Middle frontal gyrus (tissue), 1 donor: ENCODE results near the gene RHOC.
"Not testable (repeated sequence)": the region's sequence is repeated elsewhere in the genome, so short reads cannot be mapped to it uniquely, and the experiment has no call there.

ENCODE experiments used
- DNase-seq: peaks from one replicate; pipeline ENCODE4 v3.0.0-alpha.2; 2015; ENCODE audit warnings: low spot score; ENCODE audit errors: extremely low spot score

The RHOC gene

DNA sequence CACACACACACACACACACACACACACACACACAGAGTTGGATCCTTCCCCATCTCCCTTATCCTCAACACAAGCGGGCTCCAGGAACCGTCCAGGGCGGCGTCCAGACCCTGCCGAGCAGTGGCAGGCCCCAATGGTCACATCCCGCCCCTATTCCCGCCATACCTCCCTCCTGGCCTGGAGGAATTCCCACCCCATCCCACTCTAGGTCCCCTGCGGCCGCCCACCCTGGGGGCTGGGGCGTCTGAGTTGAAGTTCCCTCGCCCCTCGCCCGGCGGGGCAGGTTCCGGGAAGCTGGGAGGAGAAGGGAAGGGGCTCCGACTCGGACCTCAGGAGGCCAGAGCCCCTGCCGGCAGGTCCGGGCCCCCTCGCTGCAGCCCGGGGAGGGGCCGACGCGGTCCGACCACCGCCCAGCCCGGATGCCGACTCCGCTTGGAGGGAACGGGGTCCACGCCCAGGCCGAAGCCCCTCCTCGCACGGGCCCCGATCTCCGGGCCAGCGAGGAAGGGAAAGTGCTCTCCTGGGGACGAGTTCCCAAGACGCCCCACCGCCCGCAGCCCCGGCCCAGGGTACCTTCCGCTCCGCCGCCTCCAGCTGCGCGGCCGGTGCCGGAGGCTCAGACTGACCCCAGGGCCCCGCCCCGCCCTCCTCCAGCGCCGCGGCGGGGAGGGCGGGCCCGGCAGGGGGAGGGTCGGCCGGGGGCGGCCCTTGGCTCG lies at the start of gene RHOC:
Gene RHOC (minus strand): TSS at position 623 of the 716 bp plus-strand sequence. CDS start 3,328 bp downstream, outside the sequence.
- no peak for DNase-seq

DNA sequence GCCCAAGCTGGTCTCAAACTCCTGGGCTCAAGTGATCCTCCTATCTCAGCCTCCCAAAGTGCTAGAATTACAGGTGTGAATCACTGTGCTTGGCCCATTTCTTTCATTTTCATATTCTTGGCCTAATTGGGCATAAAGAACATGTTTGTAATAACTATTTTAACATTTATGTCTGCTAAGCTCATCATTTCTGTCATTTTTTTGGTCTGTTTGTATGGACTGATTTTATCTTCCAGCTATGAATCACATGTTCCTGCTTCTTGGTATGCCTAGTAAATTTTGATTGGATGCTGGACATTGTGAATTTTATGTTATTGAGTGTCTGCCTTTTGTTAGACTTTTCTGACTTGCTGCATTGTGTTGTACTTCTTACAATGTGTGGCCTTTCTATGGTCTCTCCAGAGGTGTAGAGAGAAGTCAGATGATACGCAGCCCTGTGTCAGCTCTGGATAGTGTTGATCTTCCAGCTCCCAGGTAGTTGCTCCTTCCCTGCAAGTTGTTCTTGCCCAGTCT lies 47.2 kb upstream of the RHOC start:
- DNase-seq = no peak

DNA sequence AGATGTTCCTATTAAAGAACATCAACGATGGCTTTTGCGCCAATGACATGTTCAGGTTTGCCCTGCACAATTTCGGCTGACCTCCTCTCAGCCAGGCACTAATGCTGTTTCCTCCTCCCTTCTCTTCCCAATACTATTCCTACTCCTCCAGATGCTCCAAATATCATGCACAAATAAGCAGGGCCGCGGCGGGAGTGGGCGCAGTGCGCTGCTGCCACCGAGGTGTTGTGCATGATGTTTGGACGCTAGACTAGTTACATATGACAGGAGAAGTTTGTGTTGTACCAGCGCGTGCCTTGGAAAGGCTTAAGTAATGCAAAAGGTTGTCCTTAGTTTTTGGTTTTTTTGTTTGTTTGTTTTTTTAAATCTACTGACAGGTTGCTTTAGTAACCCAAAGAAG lies 41.5 kb upstream of the RHOC start:
- no peak for DNase-seq

DNA sequence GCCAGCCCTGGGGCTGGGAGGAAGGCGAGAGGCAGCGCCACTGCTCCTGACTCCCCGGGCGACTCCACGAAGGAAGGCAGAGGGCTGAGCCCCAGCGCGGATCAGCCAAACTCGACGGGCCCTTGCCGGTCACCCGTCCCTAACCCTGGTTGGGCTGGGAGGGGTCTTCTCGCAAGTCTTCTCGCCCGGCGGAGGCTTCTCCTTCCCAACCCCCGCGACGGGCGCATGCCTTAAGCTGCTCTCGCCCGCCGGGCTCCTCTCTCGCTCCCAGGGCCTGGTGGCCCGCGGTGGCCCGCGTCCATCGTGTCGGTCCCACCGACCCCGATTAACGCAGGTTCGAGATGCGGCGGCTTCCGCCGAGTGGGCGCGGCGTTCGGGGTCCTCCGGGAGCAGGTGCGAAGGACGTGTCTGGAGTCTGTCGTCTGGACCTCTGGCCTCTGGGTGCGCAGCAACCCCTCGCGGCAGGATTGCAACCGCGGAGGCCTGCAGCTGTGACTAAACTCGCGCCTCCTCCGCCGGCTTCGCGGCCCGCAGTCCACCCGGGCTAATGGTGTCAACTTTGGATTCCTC lies 37.2 kb upstream of the RHOC start:
- no peak for DNase-seq

DNA sequence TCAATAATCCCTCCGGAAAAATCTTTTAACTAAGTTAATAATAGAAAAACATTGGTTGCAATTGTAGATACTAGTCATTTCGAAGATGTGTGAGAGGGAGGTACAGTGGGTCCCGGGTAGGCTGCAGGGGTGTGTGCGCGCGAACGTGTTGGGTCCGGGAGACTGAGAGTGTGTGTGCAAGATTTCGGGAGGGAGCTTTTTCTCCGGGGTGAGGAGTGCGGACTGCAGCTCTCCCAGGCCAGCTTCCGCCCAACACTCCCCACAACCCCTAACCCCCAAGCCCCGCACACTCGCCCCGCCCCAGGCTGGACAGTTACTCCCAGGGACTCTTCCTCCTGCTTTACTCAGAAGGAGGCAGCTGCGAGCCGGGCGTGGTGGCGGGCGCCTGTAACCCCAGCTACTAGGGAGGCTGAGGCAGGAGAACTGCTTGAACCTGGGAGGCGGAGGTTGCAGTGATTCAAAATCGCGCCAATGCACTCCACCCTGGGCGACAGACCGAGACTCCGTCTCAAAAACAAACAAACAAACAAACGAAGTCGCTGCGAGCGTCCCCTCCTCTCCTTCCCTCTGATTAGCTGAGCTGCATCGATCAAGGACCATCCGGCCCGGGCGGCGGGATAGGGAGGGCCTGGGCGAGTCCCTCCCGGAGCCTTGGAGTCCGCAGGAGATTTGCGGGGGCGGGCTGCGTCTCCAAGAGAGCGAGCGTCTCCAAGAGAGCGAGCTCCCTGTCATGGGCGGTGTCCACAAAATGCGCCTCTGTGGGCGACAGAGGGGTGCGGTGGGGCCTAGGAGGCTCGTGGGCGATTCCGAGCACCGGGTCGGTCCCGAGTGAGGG lies 36.5 kb upstream of the RHOC start:
- no peak for DNase-seq

DNA sequence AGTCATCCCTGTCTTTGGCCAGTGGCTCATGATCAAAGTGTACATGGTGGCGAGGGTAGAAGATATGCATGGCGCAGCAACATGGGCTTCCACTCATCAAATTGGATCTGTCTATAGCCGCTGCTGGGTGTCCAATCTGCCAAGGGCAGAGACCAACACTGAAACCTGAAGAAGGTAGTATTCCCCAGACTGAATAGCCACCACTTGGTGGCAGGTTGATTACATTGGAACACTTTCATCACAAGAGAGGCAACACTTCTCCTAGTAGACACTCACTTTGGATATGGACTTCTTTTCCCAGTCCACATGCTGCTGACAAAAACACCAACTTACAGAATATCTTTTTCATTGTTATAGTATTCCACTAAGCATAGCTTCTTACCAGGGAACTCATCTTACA lies 30.6 kb upstream of the RHOC start:
- DNase-seq = no peak

DNA sequence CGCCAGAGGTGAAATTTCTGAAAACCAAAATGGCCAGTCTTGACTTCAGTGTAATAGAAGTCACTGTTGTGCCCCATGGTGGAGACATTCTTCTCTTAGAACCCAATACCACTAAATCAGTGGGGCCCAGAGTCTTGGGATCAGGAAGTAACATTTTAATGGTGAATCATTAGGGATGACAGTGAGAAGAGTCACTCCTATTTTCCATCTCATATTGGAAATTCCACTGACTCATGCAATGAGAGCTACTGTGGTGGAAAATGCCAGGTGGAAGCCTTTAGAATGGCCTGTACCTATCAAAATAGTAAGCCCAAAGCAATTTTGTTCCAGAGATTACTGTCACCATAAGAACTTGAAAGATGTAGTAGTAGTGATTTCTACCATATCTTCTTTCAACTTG lies 28.8 kb upstream of the RHOC start:
- no peak for DNase-seq

DNA sequence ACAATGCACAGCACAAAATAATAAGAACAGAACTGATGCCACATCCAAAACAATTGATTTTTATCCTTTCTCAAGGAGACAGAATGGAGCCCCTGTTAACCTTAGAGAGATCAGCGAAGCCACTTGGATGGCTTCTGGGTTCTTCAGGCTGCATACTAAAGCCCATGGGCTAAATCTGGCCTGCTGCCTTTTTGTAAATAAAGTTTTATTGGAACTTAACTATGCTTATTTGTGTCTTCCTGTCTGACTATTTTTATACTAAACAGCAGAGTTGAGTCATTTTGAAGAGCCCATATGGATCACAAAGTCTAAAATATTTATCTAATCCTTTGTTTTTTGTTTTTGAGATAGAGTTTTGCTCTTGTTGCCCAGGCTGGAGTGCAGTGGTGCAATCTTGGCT lies 24.5 kb upstream of the RHOC start:
- DNase-seq = no peak

DNA sequence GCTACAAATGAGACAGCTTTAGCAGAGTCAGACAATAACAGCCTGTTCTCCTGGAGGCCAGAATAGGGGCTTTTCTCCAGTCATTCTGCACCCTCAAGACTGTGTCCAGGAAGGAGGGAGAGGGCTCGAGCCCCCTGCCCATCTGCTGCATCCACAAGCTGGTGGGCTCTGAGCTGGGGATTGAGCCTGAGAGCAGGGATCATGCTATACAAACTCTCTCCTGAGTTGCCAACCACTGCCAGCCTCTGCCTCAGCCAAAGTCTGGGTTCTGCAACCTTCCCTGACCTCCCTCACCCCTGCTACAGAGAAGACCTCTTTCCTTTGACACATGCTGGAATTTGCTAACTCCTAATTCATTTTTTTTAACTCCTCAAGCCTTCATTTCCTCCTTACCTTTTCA lies 23.0 kb upstream of the RHOC start:
- no peak for DNase-seq

DNA sequence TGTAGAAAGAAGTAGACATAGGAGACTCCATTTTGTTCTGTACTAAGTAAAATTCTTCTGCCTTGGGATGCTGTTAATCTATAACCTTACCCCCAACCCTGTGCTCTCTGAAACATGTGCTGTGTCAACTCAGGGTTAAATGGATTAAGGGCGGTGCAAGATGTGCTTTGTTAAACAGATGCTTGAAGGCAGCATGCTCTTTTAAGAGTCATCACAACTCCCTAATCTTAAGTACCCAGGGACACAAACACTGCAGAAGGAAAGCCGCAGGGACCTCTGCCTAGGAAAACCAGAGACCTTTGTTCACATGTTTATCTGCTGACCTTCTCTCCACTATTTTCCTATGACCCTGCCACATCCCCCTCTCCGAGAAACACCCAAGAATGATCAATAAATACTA lies 22.1 kb upstream of the RHOC start:
- not testable (repeated sequence) for DNase-seq

DNA sequence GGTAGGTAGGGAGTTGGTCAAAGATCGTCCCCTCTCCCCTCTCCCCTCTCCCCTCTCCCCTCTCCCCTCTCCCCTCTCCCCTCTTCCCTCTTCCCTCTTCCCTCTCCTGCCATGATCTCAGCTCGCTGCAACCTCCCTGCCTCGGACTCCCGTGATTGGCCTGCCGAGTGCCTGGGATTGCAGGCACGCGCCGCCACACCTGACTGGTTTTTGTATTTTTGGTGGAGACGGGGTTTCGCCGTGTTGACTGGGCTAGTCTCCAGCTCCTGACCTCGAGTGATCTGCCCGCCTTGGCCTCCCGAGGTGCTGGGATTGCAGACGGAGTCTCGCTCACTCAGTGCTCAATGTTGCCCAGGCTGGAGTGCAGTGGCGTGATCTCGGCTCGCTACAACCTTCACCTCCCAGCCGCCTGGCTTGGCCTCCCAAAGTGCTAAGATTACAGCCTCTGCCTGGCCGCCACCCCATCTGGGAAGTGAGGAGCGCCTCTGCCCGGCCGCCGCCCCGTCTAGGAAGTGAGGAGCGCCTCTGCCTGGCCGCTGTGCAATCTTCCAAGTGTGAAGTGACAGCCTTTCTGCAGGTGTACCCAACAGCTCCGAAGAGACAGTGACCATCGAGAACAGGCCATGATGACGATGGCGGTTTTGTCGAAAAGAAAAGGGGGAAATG lies 21.5 kb upstream of the RHOC start:
- DNase-seq = not testable (repeated sequence)

DNA sequence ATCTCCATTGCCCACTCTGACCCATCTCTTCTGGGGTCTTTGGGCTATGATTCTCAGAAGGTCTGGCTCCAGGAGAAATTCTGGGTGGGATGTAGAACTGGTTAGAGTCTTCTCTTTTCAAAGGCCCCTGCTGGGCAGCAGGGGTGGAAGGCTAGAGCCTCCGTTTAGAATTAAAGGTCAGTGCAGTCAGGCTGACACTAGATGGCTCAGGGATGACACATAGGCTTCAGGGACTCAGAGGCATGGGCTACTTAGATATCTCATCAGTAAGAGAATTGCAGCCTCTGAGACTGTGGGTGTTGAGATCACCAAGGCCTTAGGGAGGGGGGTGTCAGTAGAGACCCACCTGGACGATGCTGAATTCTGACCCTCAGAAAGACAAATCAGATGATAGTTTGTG lies 20.8 kb upstream of the RHOC start:
- DNase-seq = no peak

DNA sequence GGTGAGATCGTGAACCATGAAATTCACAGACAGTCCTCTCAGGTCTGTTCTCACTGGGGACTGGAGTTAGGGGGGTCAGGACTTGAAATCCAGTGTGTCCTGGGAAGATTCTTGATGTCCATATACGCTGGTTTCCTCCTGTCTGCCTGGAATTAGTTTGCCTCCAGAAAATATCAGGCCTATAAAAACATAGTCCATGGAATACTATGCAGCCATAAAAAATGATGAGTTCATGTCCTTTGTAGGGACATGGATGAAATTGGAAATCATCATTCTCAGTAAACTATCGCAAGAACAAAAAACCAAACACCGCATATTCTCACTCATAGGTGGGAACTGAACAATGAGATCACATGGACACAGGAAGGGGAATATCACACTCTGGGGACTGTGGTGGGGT lies 17.3 kb upstream of the RHOC start:
- DNase-seq = not testable (repeated sequence)

DNA sequence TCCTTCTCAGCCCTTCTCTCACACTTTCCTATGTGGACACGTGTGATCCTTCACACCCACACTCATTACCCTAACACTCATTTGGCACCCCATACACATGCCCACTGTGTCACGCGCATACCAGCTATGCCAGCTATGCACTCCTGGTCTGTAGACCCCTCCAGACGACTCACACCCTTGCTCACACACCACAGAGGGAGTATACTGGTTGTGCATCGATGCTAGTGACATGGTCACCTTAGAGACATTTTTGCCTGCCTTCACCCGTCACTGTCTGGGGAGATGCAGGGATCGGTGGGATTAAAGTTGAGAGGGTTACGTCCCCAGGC lies 16.5 kb upstream of the RHOC start:
- DNase-seq = no peak

DNA sequence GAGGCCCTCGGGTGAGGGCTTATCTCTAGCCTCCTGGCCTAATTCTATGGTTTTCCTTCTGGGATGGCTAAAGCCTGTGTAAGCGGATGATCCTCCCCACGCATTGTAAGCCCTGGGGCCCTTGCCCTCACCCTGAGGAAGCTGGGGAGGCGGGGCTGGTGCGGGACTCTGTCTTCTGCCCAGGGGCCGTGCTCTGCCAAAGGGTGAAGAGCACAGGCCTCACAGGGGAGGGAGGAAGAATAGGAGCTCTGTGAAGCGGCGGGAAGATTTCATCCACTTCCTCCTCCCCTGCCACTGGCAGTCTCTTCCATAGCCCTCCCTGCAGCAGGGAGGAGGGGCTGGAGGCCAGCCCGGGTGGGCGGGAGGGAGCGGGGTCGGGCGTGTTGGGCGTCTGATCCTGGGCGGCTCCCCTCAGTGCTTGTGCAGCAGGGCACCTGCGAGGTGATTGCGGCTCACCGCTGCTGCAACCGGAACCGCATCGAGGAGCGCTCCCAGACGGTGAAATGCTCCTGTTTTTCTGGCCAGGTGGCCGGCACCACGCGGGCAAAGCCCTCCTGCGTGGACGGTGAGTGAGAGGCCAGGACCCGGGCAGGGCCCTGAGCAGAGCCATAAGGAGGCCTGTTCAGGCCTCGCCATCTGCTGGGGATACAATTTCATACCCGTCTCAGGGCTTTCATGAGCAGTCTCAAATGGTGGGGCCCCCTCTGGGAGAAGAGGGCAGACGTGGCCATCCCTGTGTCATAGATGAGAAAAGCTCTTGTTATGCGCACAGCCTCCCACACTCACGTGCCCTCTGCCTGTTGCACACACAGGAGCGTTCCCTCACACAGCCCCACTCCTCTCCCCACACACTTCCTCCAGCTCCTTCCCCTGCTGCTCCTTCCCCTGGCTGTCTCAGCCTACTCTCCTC lies 15.9 kb upstream of the RHOC start:
- no peak for DNase-seq

DNA sequence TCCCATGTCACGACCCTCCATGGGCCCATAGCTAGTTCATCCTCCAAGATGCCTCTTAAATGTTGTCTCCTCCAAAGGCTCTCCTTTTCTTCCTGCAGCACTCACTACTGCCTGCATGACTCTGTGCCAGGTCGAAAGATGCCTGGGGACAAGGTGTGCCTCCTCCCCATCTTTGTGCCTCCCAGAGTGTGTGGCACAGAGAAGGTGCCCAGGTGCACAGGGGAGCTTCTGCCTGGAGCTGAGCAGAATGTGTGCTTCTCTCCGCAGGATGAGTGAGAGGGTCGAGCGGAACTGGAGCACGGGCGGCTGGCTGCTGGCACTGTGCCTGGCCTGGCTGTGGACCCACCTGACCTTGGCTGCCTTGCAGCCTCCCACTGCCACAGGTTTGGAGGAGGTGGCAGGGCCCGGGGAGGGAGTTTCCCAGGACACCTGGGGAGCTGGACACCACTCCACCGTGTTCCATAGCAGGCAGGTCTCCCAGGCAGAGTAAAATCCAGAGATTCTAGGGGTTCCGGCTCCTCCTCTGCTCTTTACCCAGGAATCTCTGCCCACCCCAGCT lies 15.1 kb upstream of the RHOC start:
- no peak for DNase-seq

DNA sequence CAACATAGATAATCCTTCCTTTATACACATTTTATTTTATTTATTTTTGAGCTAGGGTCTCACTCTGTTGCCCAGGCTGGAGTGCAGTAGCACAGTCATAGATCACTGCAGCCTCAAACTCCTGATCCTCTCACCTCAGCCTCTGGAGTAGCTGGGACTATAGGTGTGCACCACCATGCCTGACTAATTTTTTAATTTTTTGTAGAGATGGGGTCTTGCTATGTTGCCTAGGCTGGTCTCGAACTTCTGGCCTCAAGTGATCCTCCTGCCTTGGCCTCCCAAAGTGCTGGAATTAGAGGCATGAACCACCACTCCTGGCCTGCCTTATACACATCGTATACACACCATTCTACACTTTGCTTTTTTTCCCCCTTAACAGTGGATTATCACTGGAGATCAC lies 14.4 kb upstream of the RHOC start:
- not testable (repeated sequence) for DNase-seq

DNA sequence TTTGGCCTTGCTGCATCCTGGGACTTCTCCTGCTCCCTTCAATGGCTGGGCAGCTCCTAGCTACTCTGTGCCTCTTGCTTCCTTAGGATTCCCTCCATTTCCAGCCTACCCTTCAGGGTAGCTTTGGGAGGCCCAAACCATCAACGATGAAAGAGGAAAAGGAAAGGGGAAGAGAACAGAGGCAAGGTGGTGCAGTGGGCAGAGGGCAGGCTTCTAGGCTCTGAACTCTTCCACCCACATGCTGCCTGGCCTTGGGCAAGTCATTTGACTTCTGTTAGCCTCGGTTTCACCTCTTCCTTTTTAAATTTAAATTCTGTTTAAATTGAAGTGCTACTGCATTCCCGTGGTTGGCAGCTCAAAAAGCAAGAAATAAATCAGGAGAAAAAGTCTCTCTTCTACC lies 13.9 kb upstream of the RHOC start:
- DNase-seq = no peak

DNA sequence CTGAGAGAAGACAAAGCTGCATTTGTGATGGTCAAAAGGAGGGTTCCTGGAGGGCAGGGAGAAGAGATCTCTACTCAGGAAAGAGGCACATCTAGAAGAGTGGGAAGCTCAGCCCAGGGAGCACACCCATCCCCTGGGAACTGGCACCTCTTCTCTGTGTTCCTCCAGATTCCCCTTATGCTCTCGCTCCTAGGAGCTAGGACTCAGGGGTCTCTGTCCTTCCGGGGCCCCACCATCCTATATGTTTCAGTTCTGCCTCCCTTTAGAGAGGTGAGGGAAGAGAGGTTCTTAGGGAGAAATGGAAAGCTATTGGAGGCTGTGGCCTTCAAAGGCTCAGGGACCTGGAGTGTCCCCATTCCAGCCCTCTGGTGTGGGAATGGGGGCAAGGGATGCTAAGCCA lies 12.8 kb upstream of the RHOC start:
- no peak for DNase-seq

DNA sequence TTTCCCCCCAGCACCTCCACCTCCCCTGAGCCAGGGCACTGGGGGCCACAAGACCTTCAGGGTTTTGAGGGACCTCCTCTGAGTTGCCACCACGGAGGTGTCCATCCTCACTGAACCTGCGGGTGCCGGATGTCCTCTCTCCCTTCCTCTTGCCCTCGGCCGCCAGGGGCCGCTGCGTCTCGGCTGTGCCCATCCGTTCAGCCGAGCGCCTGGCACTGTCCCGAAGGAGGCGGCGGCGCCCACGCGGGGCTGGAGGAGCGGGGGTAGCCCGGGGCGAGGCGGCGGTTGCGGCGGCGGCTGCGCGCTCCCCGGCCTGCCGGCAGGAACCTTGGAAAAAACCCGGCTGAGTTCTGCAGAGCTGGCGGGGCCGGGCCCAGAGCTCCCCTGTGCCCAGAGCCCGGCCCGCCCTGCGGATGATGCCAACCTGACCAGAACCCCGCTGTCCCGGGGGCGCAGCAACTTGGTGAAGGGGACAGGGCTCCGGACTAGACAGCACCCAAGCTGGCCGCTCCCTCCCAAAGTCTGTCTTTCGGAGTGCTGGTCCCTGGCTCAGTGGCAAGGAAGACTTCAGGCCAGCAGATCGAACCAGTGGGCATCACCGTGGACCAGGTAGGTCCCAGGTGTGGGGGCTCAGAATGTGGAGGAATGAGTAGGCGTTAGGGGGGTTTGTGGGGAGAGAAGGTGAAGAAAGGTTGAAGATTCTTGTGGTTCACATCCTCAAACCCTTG lies 11.9 kb upstream of the RHOC start:
- DNase-seq = peak; percentile 63
